ENCODE data around the gene OPRL1.

The OPRL1 gene

DNA sequence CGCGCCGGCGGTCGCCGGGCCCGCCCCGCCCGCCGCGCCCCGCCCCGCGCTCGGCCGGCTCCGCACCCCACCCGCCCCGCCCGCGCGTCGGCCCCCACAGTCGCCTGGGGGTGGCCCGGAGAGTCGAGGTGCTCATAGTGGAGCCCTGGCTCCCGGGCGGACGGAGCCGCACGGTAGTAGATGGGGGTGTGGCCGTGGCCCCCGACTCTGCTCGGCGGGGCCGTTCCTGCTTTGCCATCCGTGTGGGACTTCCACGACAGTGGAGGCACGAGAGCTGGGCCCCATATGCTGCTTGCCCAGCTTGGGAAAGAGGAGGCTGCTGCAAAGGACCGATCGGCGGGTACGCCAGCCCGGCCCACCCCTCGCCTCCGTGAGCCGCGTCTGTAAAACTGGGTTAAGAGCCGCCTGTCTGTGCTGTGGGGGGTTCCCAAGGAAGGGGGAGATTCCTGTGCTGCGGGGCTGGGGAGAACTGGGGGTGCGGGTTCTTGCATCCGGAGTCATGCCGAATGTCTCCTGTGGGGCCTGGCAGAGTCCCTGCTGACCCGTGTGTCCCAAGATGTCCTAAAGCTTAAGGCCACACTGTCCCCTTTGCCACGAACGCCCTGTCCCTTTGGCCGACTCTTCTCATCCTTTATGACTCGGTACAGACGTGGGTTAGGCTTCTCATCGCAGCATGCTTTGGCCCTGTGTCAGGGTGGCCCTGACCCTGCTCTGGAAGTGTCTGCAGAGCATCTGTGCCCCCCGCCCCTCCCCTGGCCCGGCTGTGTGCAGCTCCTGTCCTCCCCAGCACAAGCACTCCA is at the start of gene OPRL1:
OPRL1 (plus strand) TSS at position 70 of the 800 bp plus-strand sequence. CDS start 12,639 bp downstream, outside the sequence.
- DNase-seq (ENCODE audit: low read depth in 2 of 2, low spot score in 1 of 2) = no peak

DNA sequence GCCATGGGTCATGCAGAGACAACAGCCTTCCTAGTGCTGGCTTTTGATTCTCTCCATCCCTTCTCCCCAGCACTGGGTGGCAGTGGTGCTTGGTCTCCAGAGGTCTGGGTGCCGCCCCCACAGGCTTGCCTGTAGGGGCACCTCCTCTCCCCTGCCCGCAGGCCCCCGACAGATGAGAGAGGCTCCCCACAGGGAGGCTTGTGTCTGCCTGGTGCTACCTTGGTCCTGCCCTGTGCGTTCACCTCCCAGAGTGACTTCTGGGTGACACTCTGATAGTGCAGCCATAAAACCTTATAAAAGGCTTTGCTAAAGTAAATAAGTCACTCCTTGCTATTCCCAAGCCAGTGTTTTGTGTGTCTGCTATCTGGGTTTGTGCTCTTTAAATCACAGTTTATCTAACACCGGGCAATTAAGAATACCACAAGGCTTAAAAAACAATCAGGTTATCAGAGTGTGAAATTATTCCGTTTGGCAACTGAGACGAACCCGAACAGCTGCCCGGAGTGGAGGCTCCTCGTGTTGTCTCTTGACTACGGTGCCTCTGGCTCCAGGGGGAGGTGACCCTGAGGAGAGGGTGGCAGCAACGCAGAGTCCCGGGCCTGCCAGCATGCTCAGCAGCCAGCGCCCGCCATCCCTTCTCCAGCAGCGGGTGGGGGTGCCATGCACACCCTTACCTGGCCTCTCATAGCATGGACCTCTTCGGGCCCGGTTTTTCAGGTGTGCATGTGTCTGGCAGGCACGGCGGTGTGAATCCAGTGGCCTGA is 49.3 kb upstream of the OPRL1 start:
- no peak for DNase-seq (ENCODE audit: low read depth in 2 of 2, low spot score in 1 of 2)

DNA sequence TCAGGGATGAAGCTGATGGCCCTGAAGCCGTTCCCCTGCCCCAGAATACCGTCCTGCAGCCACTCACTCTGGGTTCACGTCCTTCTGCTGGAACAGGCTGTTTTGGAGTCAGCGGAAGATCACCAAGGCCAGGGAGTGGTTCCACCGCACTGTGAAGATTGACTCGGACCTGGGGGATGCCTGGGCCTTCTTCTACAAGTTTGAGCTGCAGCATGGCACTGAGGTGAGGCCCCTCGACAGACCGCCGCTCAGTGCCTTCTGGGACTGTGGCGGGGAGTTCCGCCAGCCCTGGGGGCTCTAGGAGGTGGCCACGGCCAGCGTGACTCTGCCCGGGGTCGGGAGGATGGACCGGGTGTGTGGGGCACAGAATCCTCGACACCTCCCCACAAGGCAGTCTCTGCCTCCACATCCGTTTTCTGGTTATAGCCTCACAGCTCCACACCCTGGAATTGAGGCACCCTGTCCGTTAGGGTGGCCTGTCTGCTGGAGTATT is 48.0 kb upstream of the OPRL1 start:
- DNase-seq (ENCODE audit: low read depth in 2 of 2, low spot score in 1 of 2) = no peak

DNA sequence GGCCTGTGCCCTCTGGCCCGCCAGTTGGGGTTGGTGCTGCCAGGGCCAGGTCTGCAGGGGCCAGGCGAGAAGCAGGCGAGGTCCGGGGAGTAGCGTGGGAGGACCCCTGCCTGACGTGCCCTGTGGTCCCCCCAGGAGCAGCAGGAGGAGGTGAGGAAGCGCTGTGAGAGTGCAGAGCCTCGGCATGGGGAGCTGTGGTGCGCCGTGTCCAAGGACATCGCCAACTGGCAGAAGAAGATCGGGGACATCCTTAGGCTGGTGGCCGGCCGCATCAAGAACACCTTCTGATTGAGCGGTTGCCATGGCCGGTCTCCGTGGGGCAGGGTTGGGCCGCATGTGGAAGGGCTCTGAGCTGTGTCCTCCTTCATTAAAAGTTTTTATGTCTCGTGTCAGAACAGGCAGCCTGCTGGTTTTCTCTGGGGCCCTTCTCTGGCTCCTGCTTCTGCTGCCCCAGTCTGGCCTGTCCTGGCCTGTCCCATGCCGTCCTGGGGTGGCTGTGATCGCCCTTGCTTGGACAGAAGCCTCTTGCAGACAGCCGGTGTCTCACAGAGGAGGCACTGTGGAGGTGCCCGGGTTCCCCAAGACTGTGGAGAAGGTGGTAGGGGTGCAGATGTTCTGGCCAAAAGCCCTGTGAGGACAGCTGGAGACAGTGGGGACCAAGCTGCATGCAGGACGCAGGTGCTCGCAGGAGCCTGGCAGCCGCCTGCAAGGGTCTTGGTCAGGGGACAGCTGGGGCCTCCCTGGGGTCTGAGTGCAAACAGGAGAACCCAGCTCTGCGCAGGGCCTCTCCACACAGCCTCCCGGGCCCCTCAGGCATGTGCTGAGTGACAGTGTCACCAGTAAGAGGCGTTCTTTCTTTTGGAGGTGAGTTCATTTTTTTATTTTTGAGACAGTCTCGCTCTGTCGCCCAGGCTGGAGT is 46.9 kb upstream of the OPRL1 start:
- no peak for DNase-seq (ENCODE audit: low read depth in 2 of 2, low spot score in 1 of 2)

DNA sequence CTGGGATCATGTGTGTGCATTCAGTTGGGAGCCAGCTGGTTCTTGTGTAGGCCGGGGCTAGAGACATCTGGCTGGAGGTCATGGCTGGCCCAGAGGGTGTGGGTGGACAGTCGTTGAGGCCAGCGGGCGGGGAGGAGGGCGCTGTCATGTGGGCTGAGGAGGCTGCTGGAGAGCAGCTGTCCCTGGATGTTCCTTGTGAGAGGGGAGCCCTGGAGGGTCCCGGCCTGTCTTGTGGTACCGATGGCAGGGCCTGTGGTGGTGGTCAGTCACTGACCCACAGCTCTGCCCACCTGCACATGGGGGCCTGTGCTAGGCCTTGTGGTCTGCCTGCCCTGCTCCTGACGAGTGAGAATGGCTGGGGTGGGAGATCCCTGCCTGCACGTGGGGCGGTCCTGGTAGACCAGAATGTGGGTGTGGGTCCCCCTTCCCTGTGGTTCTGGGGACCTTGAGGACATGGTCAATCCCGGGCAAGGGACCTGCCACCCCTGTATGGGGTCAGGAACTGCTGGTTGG is 45.8 kb upstream of the OPRL1 start:
- DNase-seq (ENCODE audit: low read depth in 2 of 2, low spot score in 1 of 2) = no peak

DNA sequence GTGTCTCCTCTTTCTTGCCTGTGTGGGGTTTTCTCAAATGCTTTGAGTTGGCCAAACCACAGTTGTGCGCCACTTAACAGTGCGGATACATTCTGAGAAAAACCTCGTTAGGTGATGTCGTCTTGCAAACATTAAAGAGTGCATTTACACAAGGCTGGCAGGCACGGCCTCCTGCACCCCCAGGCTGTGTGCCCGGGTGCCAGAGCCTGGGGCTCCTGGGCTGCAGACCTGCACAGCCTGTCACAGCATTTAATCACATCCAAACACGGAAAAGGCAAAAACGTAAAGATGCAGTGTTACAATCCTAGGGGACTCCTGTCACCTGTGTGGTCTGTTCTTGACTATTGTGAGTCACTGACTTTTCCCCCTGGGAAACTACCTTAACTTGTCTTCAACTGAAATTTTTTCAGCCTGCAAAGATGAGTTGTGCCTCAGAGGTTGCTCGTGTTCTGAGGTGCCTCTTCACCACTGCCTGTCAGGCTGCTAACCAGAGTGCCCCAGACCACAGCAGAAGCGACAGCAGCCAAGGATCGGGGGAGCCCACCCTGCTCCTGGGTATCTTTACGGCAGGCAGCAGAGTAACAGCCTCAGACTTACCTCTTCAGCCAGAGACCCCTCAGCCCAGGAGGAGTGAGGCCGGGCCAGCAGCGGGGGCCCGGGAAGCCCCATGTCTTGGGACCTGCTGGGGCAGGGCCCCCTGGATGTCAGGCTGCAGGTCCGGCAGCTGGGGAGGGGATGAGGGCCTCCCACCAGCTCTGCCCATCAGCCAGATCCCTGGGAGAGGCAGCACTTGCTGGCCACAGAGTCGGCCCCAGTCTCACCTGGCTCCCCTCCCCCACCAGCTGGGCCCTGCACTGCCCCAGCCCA is 44.6 kb upstream of the OPRL1 start:
- DNase-seq (ENCODE audit: low read depth in 2 of 2, low spot score in 1 of 2) = no peak

DNA sequence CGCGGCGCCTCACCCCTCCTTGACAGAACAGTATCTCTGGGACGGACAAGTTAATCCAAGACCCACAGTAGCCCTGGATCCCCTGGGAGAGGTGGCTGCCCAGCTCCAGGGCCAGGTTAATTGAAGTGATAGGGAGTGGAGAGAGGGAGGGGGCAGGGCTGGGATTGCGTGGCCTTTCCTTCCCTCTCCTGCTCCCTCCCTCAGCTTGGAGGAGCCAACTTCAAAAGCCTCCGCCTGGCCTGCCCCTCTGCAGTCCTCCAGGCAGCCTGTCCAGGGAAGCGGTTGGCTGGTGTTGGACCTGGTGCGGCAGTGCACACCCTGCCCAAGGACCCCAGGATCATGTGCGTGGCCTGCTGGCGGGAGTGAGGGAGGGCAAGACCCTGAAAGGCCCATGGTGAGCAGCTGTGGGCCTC is 43.9 kb upstream of the OPRL1 start, which contains the start of gene C20orf204:
C20orf204 (plus strand) TSS at position 250 of the 413 bp plus-strand sequence; CDS start at position 392, 142 bp downstream.
- no peak for DNase-seq (ENCODE audit: low read depth in 2 of 2, low spot score in 1 of 2)

DNA sequence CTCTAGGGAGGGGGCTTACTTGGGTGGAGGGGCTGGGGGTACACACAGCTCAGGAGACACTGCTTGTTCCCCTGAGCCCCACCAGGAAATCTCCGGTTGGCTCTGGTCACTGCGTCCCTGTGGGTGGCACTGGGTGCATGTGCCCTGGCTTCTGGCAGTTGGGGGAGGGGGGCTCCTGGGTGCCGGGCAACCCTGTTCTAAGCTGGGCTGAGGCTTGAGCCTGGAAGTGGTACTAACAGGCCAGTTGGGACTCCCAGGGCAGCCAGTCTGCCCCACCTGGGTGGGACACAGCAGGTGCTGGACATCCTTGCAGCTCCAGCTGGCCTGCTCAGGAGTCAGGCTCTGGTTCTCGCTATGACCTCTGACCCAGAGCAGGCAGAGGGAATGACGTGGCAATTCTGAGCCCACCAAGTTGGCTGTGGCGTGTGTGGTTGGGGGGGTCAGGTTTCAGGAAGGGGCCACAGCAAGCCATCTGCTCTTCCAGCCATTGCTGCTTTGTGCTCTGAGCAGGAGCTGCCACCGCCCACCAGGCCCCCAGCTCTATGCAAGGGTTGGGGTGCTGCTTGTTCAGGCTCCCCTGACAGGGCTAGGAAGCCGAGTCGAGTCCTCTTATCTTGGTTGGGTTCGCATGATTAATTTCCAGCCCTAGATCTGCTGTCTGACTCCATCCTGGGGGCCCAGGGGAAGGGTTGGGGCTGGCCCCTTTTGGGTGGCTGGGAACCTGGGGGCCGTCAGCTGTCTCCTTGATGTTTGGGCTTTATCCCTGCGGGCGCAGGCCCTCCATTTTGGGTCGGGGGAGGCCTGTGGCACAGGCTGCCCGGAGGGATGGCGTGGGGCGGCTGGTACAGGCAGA is 43.3 kb upstream of the OPRL1 start:
- DNase-seq (ENCODE audit: low read depth in 2 of 2, low spot score in 1 of 2) = no peak

DNA sequence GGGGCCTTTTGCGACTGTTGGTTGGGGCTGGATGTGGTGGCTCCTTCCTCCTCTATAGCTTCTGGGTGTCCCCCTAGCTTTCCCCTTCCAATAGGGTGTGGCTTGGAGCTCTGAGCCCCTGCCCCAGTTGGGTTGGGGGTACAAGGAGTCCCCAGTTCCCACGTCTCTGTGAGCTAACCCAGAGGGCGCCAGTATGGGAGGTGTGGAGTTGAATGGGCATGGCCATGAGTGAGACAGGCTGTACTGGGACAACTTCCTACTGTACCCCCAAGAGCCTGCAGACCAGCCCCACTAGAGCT is 42.7 kb upstream of the OPRL1 start:
- DNase-seq (ENCODE audit: low read depth in 2 of 2, low spot score in 1 of 2) = no peak

DNA sequence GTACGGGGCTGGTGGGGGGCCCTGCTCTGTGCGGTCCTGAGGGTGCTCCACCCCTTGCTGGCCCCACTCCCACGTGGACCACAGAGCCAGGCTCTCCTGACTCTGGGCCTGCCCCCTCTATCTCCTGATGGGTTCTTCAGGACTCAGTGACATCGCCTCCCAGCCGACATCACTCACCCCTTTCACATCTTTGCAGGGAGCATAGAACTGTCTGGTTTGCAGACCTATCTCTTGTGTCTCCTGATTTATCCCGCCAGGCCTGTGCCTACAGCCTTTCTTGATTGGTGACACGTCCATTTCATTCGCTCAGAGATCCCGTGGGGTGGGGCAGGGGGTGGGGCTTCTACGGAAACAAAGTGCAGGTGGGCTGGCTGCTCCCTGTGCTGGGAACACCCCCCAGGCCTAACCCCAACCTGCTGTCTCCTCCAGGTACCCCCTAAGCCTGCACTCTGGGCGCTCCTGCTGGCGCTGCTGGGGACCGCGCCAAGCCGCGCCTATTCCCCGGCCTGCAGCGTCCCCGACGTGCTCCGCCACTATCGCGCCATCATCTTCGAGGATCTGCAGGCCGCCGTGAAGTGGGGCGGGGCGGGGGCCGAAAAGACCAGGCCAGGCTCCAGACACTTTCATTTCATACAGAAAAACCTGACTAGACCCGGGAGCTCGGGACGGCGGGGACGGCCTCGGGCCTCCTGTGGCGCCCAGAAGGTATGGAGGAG is 42.2 kb upstream of the OPRL1 start:
- no peak for DNase-seq (ENCODE audit: low read depth in 2 of 2, low spot score in 1 of 2)

DNA sequence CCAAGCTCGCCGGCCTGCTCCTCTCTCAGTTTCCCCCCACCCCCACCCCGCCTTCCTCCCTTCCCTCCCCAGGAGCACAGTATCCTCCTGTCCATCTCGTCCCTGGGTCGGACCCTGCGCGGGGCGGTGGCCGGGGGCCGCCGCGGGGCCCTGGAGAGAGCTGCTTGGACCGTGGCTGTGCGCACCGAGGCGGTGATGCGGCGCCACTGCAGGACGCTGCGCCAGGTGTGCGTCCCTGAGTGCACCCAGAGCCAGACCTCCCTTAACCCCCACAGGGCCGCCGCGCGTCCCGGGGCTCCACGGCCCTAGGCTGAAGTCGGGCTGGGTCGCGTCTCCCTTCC is 41.7 kb upstream of the OPRL1 start:
- no peak for DNase-seq (ENCODE audit: low read depth in 2 of 2, low spot score in 1 of 2)

DNA sequence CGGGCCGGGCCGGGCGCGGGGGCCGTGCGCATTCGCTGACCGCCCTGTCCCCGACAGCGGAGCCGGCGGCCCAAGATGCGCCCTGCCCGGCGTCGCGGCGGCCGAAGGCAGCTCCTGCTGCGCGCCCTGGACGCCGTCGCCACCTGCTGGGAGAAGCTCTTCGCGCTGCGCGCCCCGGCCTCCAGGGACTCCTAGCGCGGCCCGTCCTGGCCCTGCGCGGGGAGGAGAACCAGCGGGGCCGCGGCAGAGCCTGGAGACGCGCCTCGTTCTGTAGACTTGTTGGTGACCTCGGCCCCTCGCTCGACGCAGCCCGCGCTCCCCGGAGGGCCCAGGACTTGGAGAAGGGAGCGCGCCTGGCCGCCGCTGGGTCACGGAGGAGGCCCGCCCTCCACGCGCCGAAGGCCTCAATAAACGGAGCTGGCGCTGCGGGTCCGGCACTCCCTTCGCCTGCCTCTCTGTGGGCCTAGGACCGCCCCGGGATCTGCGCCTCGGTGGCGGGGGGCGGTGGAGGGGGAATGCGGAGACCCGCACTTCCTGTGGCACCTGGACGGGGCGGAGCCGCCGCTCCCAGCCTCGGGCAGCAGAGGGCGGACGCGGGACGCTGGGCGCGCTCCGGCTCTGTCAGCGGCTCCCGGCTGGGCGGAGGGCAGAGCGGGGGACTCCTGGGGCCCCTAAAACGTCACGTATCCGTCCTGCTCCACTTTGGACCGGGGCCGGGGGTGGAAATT is 41.2 kb upstream of the OPRL1 start:
- DNase-seq (ENCODE audit: low read depth in 2 of 2, low spot score in 1 of 2) = peak; percentile 44 to 45

DNA sequence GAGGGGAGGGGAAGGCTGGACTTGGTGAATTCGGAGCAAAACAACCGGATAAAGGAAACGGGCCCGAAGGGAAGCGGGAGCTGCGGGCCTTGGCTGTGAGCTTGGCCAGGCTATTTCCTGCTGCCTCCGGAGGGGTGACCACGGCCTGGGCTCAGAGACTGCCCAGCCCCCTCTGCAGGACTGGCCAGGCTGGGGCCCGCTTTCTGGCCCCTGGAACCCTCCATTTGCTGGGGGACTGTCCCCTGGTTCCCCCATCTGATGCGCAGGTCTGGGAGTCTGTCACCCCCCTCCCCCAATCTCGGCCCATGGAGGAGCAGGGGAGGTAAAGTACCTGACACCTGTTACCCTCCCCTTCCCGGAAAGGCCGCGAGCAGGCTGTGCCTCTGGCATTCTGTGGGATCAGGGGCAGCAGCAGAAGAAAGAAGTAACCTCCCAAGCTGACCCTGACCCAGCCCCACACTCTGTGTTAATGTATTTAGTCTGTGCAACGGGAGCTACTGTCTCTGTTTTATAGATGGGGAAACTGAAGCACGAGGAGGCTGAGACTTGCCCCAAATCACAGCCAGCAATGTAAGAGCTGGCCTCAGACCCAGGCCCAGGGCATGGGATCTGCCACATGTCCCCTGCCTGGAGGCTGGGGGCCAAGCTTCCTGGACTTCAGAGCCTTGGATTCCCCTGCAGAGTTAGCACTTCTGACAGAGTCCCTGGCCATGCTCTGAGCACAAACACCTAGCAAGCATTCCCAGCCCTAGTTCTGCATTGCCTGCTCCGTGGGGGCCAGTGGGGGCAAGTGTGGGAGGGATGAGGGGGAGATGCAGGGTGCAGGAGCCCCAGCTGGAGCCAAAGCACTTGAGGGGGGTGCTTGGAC is 40.4 kb upstream of the OPRL1 start:
- DNase-seq (ENCODE audit: low read depth in 2 of 2, low spot score in 1 of 2) = no peak

DNA sequence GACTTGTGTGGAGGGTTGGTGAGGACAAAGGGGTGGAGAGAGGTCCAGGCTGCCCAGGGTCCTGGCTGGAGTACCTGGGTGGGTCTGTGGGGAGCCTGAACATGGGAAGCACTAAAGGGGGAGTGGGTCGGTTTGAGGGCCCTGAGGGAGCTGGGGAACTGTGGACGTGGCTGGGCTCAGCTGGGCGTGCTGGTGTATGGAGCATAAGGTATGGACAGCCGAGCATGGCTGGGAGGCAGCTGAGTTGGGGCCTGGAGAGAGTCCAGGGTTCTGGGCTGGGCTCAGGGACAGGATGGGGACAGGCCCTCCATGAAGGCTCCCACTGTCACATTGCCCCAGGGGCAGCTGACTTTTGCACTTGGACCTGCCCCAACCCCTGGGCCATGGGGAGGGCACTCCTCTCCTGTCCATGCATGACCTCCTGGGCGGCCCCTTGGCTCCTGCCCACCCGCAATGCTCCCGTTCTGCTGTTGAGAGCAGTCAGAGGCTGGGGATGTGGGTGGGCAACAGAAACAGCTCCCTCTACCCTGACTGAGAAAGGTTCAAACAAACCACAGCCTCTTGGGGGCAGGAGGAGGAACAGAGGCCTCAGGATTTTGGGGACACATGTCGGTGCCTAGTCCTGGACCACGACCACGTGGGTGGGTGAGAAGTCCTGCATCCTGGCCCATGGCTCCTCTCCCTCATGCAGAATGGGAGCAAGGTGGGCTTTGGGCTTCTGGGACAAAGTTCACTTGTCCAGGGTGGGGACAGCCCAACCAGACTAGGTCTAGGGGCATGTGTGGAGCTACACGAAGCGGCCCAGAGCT is 39.4 kb upstream of the OPRL1 start:
- no peak for DNase-seq (ENCODE audit: low read depth in 2 of 2, low spot score in 1 of 2)

DNA sequence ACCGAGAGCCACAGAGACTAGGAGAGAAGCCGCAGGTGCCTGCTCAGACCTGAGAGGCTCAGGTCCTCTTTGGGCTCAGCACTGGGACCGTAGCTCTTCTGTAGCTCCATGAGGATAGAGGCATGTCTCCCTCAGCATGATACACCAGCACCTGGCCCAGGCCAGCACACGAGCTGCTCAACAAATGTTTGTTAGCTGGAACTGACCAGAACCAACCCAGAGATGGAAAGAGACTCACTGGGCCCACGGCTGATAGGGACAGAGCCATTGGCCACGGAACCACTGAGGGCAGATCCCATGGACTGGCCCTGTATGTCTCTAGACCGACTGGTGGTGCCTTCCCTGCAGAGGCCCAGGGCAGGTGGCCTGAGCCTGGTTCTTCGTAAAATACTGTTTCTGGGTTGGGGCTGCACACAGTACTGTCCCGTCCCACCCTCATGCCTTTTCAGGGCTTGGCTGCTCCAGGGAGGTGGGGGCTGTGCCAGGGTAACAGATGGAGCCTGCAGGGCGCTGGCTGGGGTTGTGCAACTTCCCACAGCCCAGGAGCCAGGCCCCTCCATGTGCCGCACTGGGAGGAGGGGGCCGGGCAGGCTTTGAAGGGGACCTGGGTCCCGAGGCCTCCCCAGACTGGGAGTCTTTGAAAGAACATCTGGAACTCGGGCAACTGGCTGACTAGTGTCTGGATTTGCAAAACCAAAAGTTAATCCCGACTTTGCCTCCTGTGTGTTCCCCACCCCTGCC is 38.7 kb upstream of the OPRL1 start:
- DNase-seq (ENCODE audit: low read depth in 2 of 2, low spot score in 1 of 2) = no peak

DNA sequence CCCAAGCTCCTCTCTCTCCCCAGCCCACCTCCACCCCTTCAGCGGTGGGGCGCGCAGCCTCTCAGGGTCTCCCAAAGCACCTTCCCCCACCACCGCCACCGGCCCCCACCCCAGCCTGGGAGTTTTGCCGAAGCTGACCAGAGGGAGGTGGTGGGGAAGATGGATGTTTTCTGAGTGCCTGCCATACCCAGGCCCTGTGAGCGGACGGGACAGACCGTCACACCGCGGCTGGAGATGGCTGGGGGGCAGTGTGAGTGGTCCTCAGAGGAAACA is 38.2 kb upstream of the OPRL1 start:
- DNase-seq (ENCODE audit: low read depth in 2 of 2, low spot score in 1 of 2) = no peak

Data from stimulated activated CD8-positive, alpha-beta memory T cell treated with anti-CD3 and anti-CD28 coated beads, Interleukin-4, amount 100 ng/mL, for 4 hours (primary cell).